Activated naive CD4-positive, alpha-beta T cell (primary cell): ENCODE data around the gene SERPINA1.
"Not testable (repeated sequence)": the region's sequence is repeated elsewhere in the genome, so short reads cannot be mapped to it uniquely, and the experiment has no call there.

Experiments used
- DNase-seq, 4 experiments: peaks; one replicate each; lab custom pipeline; 2025; lab: John Stamatoyannopoulos, UW

Gene SERPINA1

GRCh38 chr14:94346065-94346786 lies 42.2 kb downstream of the SERPINA1 start:
- DNase-seq = not testable (repeated sequence)

GRCh38 chr14:94345344-94346064 lies 42.9 kb downstream of the SERPINA1 start:
- no peak for DNase-seq

GRCh38 chr14:94344389-94344788 lies 44.0 kb downstream of the SERPINA1 start:
- DNase-seq = no peak

- DNase-seq = no peak
Observed at GRCh38 chr14:94343238-94344005, 45.0 kb downstream of the SERPINA1 start.

- no peak for DNase-seq
Observed at GRCh38 chr14:94342334-94342934, 46.0 kb downstream of the SERPINA1 start.

- DNase-seq = no peak
Observed at GRCh38 chr14:94341656-94342333, 46.6 kb downstream of the SERPINA1 start.

GRCh38 chr14:94340533-94340932 lies 47.9 kb downstream of the SERPINA1 start:
- no peak for DNase-seq

- no peak for DNase-seq
Observed at GRCh38 chr14:94338023-94338422, 50.4 kb downstream of the SERPINA1 start.

GRCh38 chr14:94337274-94337673 lies 51.1 kb downstream of the SERPINA1 start:
- no peak for DNase-seq

- no peak for DNase-seq
Observed at GRCh38 chr14:94334872-94335271, 53.5 kb downstream of the SERPINA1 start.

- no peak for DNase-seq
Observed at GRCh38 chr14:94332587-94332986, 55.8 kb downstream of the SERPINA1 start.

- DNase-seq = no peak
Observed at GRCh38 chr14:94332063-94332583, 56.3 kb downstream of the SERPINA1 start.

- DNase-seq = no peak
Observed at GRCh38 chr14:94331462-94331861, 56.9 kb downstream of the SERPINA1 start.

GRCh38 chr14:94330857-94331256 lies 57.5 kb downstream of the SERPINA1 start:
- no peak for DNase-seq

- no peak for DNase-seq
Observed at GRCh38 chr14:94330432-94330831, 58.0 kb downstream of the SERPINA1 start.

- no peak for DNase-seq
Observed at GRCh38 chr14:94329857-94330256, 58.5 kb downstream of the SERPINA1 start.

- no peak for DNase-seq
Observed at GRCh38 chr14:94328196-94328595, 60.2 kb downstream of the SERPINA1 start.
